Endothelial cell of umbilical vein (primary cell): ENCODE data around the gene SNN.

Experiments used
- CTCF ChIP-seq, 2 donors: IDR thresholded peaks; 1 replicate in 1 of 2; 2 replicates in 1 of 2; pipeline ENCODE4 v1.5.1; 2011; ENCODE audit warnings: low read length in 2 of 2, mild to moderate bottlenecking in 2 of 2, moderate library complexity in 2 of 2, control low read depth in 1 of 2, inconsistent platforms in 1 of 2, low read depth in 1 of 2; ENCODE audit not compliant: insufficient read depth in 1 of 2; ENCODE audit errors: extremely low read depth in 1 of 2
- EZH2 ChIP-seq: IDR thresholded peaks from 2 replicates; pipeline ENCODE4 v1.6.1; 2012; ENCODE audit warnings: borderline replicate concordance, low read depth, mild to moderate bottlenecking, moderate library complexity, low read length, inconsistent platforms; ENCODE audit not compliant: severe bottlenecking
- FOS ChIP-seq: IDR thresholded peaks from 2 replicates; pipeline ENCODE4 v1.6.1; 2011; ENCODE audit warnings: mild to moderate bottlenecking, low read length, moderate library complexity, borderline replicate concordance; ENCODE audit not compliant: insufficient read depth
- MAX ChIP-seq: IDR thresholded peaks from 2 replicates; pipeline ENCODE4 v1.6.1; 2011; ENCODE audit not compliant: insufficient read depth, insufficient read length
- POLR2A ChIP-seq: IDR thresholded peaks from 2 replicates; pipeline ENCODE4 v1.6.1; 2012; ENCODE audit warnings: low read depth, mild to moderate bottlenecking, control low read depth, low read length
- POLR2AphosphoS5 ChIP-seq: IDR thresholded peaks from 2 replicates; pipeline ENCODE4 v1.6.1; 2012; ENCODE audit warnings: low read depth, mild to moderate bottlenecking, control low read depth, low read length, moderate library complexity; ENCODE audit not compliant: insufficient read depth

GRCh38 chr16:11675561-11676511 is 7.6 kb downstream of the SNN start:
- TF ChIP-seq CTCF (IDR thresholded peaks at IDR 0.05; ENCODE audit: extremely low read depth in 1 of 2, insufficient read depth in 1 of 2, low read depth in 1 of 2, low read length in 2 of 2): no peak
- TF ChIP-seq POLR2A: no peak
- TF ChIP-seq MAX: no peak
- no peak for TF ChIP-seq POLR2AphosphoS5
- TF ChIP-seq FOS: no peak
- TF ChIP-seq EZH2: no peak
